Measurements from ENCODE around the gene KLC3.

Gene KLC3

GRCh38 chr19:45380107-45380506, 39.6 kb downstream of the KLC3 start:
- H3K9me3 ChIP-seq: no peaks in the 10 kb centered on the region
- intact Hi-C loops (cut with DNase I; ENCODE audit: low total_unique reads): no loop called here
- no peak for TF ChIP-seq CTCF (IDR thresholded peaks at IDR 0.05)
- H3K4me3 ChIP-seq: no peak overlapping the region
- peaks cover 0 to 33% (median 0%) of the 10 kb centered on the region in 3 donors for H3K36me3 ChIP-seq
- peaks cover 0 to 2% of the 10 kb centered on the region in 2 donors for H3K27me3 ChIP-seq
- H3K27ac ChIP-seq: no peak overlapping the region
- DNase-seq: no peak
- peaks cover 0 to 10% (median 3%) of the 10 kb centered on the region in 4 donors for H3K4me1 ChIP-seq

- Histone ChIP-seq H3K36me3 (peaks cover 0 to 33% (median 0%) of the 10 kb centered on the region in 3 donors), H3K4me1 (peaks cover 0 to 13% (median 9%) of the 10 kb centered on the region in 4 donors), H3K27me3 (peaks cover 0 to 13% of the 10 kb centered on the region in 2 donors), H3K4me3 (no peak overlapping the region), H3K9me3 (no peaks in the 10 kb centered on the region), H3K27ac (no peak overlapping the region)
- no peak for TF ChIP-seq CTCF (IDR thresholded peaks at IDR 0.05)
- no peak for DNase-seq
- intact Hi-C loops (cut with DNase I; ENCODE audit: low total_unique reads): no loop called here
Observed at GRCh38 chr19:45382426-45382825, 41.9 kb downstream of the KLC3 start.

GRCh38 chr19:45385392-45386221, 45.1 kb downstream of the KLC3 start:
- Histone ChIP-seq H3K9me3 (no peaks in the 10 kb centered on the region), H3K27ac (no peak overlapping the region), H3K27me3 (peaks cover 0 to 13% of the 10 kb centered on the region in 2 donors), H3K4me3 (no peak overlapping the region), H3K36me3 (peaks cover 0 to 24% (median 0%) of the 10 kb centered on the region in 3 donors), H3K4me1 (peaks cover 0 to 13% (median 9%) of the 10 kb centered on the region in 4 donors)
- TF ChIP-seq CTCF (IDR thresholded peaks at IDR 0.05): no peak
- intact Hi-C loops (cut with DNase I; ENCODE audit: low total_unique reads): no loop called here
- DNase-seq: no peak

- no peaks in the 10 kb centered on the region for H3K9me3 ChIP-seq
- no peak for DNase-seq
- H3K27ac ChIP-seq: no peak overlapping the region
- H3K4me3 ChIP-seq: no peak overlapping the region
- no peak for TF ChIP-seq CTCF (IDR thresholded peaks at IDR 0.05)
- H3K4me1 ChIP-seq: no peaks in the 10 kb centered on the region
- no peaks in the 10 kb centered on the region for H3K27me3 ChIP-seq
- H3K36me3 ChIP-seq: peaks cover 0 to 36% (median 30%) of the 10 kb centered on the region in 3 donors
- intact Hi-C loops (cut with DNase I; ENCODE audit: low total_unique reads): no loop called here
Observed at GRCh38 chr19:45391346-45391745, 50.8 kb downstream of the KLC3 start.

- Histone ChIP-seq H3K9me3 (no peaks in the 10 kb centered on the region), H3K4me3 (no peak overlapping the region), H3K36me3 (peaks cover 0 to 43% (median 36%) of the 10 kb centered on the region in 3 donors), H3K27ac (no peak overlapping the region), H3K4me1 (no peaks in the 10 kb centered on the region), H3K27me3 (no peaks in the 10 kb centered on the region)
- DNase-seq: no peak
- intact Hi-C loops (cut with DNase I; ENCODE audit: low total_unique reads): no loop called here
- no peak for TF ChIP-seq CTCF (IDR thresholded peaks at IDR 0.05)
Observed at GRCh38 chr19:45391871-45392665, 51.5 kb downstream of the KLC3 start.
